ENCODE data around the gene PLXNA2. TPM values are rescaled to one million over a fixed set of nuclear protein-coding genes. Genes with fewer than 3 reads are reported as not detected.

PLXNA2 gene
- total RNA-seq, 1 donor from 2014 or later = 17.7 TPM

DNA sequence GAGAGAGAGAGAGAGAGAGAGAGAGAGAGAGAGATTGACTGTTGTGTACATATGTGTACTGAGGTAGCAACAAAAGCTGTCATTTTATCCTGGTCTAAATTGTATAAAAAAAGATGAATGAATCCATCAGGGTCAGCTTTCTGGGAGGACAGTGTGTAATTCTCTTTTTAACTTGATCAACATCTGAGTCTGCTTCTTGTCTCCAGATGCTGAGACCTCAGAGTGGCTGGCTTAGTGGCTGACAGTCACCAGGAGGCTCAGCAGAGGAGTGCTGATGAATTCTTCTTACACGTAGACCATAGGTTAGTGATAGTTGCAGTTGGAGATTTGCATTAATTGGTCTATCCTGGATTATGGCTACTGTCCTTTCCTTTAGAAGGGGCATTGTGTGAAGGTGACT lies 28.5 kb upstream of the PLXNA2 start:
- H3K4me1 ChIP-seq (ENCODE audit: insufficient read depth, low read length) = no peaks in the 10 kb centered on the region
- no peak overlapping the region for H3K4me3 Mint-ChIP-seq (ENCODE audit: unreplicated experiment)
- H4K20me1 ChIP-seq (ENCODE audit: insufficient read depth, low read length) = no peaks in the 10 kb centered on the region
- no peak overlapping the region for H3K4me2 ChIP-seq (ENCODE audit: low read length)
- no peaks in the 10 kb centered on the region for H3K79me2 ChIP-seq (ENCODE audit: insufficient read depth, low read length)
- no peak overlapping the region for H3K4me3 ChIP-seq (ENCODE audit: insufficient read depth, low read depth, low read length)
- H3K36me3 Mint-ChIP-seq (ENCODE audit: low read depth, unreplicated experiment) = no peaks in the 10 kb centered on the region
- no peaks in the 10 kb centered on the region for H3K36me3 ChIP-seq (ENCODE audit: insufficient read depth, low read length)
- DNase-seq (ENCODE audit: low read depth) (no peak), FAIRE-seq (no peak)
- H3K9me3 Mint-ChIP-seq (ENCODE audit: unreplicated experiment) = no peaks in the 10 kb centered on the region
- peaks cover 28% of the 10 kb centered on the region for H3K4me1 Mint-ChIP-seq (ENCODE audit: low read depth, unreplicated experiment)
- no peak for TF ChIP-seq EZH2 (IDR thresholded peaks at IDR 0.05; ENCODE audit: insufficient read depth, low read length)
- TF ChIP-seq, protein P1, sequence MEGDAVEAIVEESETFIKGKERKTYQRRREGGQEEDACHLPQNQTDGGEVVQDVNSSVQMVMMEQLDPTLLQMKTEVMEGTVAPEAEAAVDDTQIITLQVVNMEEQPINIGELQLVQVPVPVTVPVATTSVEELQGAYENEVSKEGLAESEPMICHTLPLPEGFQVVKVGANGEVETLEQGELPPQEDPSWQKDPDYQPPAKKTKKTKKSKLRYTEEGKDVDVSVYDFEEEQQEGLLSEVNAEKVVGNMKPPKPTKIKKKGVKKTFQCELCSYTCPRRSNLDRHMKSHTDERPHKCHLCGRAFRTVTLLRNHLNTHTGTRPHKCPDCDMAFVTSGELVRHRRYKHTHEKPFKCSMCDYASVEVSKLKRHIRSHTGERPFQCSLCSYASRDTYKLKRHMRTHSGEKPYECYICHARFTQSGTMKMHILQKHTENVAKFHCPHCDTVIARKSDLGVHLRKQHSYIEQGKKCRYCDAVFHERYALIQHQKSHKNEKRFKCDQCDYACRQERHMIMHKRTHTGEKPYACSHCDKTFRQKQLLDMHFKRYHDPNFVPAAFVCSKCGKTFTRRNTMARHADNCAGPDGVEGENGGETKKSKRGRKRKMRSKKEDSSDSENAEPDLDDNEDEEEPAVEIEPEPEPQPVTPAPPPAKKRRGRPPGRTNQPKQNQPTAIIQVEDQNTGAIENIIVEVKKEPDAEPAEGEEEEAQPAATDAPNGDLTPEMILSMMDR (IDR thresholded peaks at IDR 0.05; ENCODE audit: insufficient read depth, low read depth, low read length) = no peak
- H3K27me3 Mint-ChIP-seq (ENCODE audit: low read depth, unreplicated experiment) = peaks cover 35% of the 10 kb centered on the region
- H2AFZ ChIP-seq (ENCODE audit: low read depth, low read length) = no peak overlapping the region
- no peak overlapping the region for H3K27ac ChIP-seq (ENCODE audit: low read depth, low read length)
- H3K27ac Mint-ChIP-seq (ENCODE audit: unreplicated experiment) = no peak overlapping the region
- no peak overlapping the region for H3K9ac ChIP-seq (ENCODE audit: low read length)
- H3K27me3 ChIP-seq (ENCODE audit: insufficient read depth, low read length) = peaks cover 34% of the 10 kb centered on the region
- H3K9me3 ChIP-seq (ENCODE audit: insufficient read depth, low read depth, low read length) = no peaks in the 10 kb centered on the region

GRCh38 chr1:208272311-208272710 lies 28.1 kb upstream of the PLXNA2 start:
- TF ChIP-seq, protein P1 (IDR thresholded peaks at IDR 0.05; ENCODE audit: insufficient read depth, low read depth, low read length) = no peak
- no peak for TF ChIP-seq EZH2 (IDR thresholded peaks at IDR 0.05; ENCODE audit: insufficient read depth, low read length)
- Mint-ChIP-seq H3K4me1 (ENCODE audit: low read depth, unreplicated experiment) (peaks cover 28% of the 10 kb centered on the region), H3K27me3 (ENCODE audit: low read depth, unreplicated experiment) (peaks cover 37% of the 10 kb centered on the region), H3K27ac (ENCODE audit: unreplicated experiment) (no peak overlapping the region), H3K9me3 (ENCODE audit: unreplicated experiment) (no peaks in the 10 kb centered on the region), H3K36me3 (ENCODE audit: low read depth, unreplicated experiment) (no peaks in the 10 kb centered on the region), H3K4me3 (ENCODE audit: unreplicated experiment) (no peak overlapping the region)
- Histone ChIP-seq H3K9me3 (ENCODE audit: insufficient read depth, low read depth, low read length) (no peaks in the 10 kb centered on the region), H2AFZ (ENCODE audit: low read depth, low read length) (no peak overlapping the region), H3K4me2 (ENCODE audit: low read length) (no peak overlapping the region), H3K4me1 (ENCODE audit: insufficient read depth, low read length) (no peaks in the 10 kb centered on the region), H3K9ac (ENCODE audit: low read length) (no peak overlapping the region), H3K27ac (ENCODE audit: low read depth, low read length) (no peak overlapping the region), H3K4me3 (ENCODE audit: insufficient read depth, low read depth, low read length) (no peak overlapping the region), H4K20me1 (ENCODE audit: insufficient read depth, low read length) (no peaks in the 10 kb centered on the region), H3K79me2 (ENCODE audit: insufficient read depth, low read length) (no peaks in the 10 kb centered on the region), H3K36me3 (ENCODE audit: insufficient read depth, low read length) (no peaks in the 10 kb centered on the region), H3K27me3 (ENCODE audit: insufficient read depth, low read length) (peaks cover 38% of the 10 kb centered on the region)
- FAIRE-seq = no peak
- DNase-seq (ENCODE audit: low read depth) = no peak

- H3K27ac ChIP-seq (ENCODE audit: low read depth, low read length) = no peak overlapping the region
- H3K27me3 ChIP-seq (ENCODE audit: insufficient read depth, low read length) = peaks cover 48% of the 10 kb centered on the region
- no peaks in the 10 kb centered on the region for H3K36me3 Mint-ChIP-seq (ENCODE audit: low read depth, unreplicated experiment)
- H4K20me1 ChIP-seq (ENCODE audit: insufficient read depth, low read length) = no peaks in the 10 kb centered on the region
- H3K4me1 ChIP-seq (ENCODE audit: insufficient read depth, low read length) = no peaks in the 10 kb centered on the region
- peak overlapping the region; percentile 55 for H3K27ac Mint-ChIP-seq (ENCODE audit: unreplicated experiment)
- DNase-seq (ENCODE audit: low read depth) = no peak
- no peak overlapping the region for H3K9ac ChIP-seq (ENCODE audit: low read length)
- TF ChIP-seq EZH2 (IDR thresholded peaks at IDR 0.05; ENCODE audit: insufficient read depth, low read length) = no peak
- TF ChIP-seq, protein P1 (IDR thresholded peaks at IDR 0.05; ENCODE audit: insufficient read depth, low read depth, low read length) = no peak
- H3K9me3 Mint-ChIP-seq (ENCODE audit: unreplicated experiment) = no peaks in the 10 kb centered on the region
- no peak overlapping the region for H3K4me3 Mint-ChIP-seq (ENCODE audit: unreplicated experiment)
- H3K4me2 ChIP-seq (ENCODE audit: low read length) = no peak overlapping the region
- H3K79me2 ChIP-seq (ENCODE audit: insufficient read depth, low read length) = no peaks in the 10 kb centered on the region
- H3K27me3 Mint-ChIP-seq (ENCODE audit: low read depth, unreplicated experiment) = peaks cover 45% of the 10 kb centered on the region
- peaks cover 28% of the 10 kb centered on the region for H3K4me1 Mint-ChIP-seq (ENCODE audit: low read depth, unreplicated experiment)
- no peaks in the 10 kb centered on the region for H3K9me3 ChIP-seq (ENCODE audit: insufficient read depth, low read depth, low read length)
- H3K36me3 ChIP-seq (ENCODE audit: insufficient read depth, low read length) = no peaks in the 10 kb centered on the region
- no peak overlapping the region for H2AFZ ChIP-seq (ENCODE audit: low read depth, low read length)
- no peak for FAIRE-seq
- no peak overlapping the region for H3K4me3 ChIP-seq (ENCODE audit: insufficient read depth, low read depth, low read length)
These were observed 27.1 kb upstream of the PLXNA2 start for GRCh38 chr1:208271236-208271635.

All from astrocyte (in vitro differentiated cells and primary cell).